ENCODE measurements around the gene RNU7-1.

Gene RNU7-1

DNA sequence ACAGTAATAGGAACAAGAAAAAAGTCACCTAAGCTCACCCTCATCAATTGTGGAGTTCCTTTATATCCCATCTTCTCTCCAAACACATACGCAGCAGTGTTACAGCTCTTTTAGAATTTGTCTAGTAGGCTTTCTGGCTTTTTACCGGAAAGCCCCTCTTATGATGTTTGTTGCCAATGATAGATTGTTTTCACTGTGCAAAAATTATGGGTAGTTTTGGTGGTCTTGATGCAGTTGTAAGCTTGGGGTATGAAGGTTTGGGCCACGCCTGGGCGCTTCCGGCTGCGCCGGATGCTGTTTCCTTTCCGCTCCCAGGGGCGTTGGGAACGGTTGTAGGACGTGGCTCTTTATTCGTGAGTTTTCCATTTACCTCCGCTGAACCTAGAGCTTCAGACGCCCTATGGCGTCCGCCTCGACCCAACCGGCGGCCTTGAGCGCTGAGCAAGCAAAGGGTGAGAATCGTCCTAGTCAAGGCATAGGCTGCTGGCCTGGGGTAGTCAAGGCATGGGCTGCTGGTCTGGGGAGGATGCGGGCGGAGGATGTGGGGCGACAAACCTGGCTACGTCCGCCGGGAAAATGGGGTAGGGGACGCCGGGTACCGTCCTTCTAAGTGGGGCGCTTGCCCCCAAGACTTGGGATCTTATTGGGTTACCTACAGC is at the start of gene RNU7-1, which contains the start of gene C12orf57:
TSS of gene RNU7-1 (plus strand) at position 95 of the 659 bp plus-strand sequence.
TSS of gene C12orf57 (plus strand) at position 301 of the 659 bp plus-strand sequence. CDS start at position 401, 100 bp downstream.
- no peaks in the 10 kb centered on the region for H4K20me1 ChIP-seq (ENCODE audit: insufficient read depth, low read length)
- H3K27ac ChIP-seq (ENCODE audit: low read length), result peak within 1 kb of the TSS; percentile 99
- peak within 1 kb of the TSS; percentile 58 to 88 for H3K4me3 ChIP-seq (ENCODE audit: low read depth in 1 of 2, low read length in 2 of 2)
- H3K27me3 ChIP-seq (ENCODE audit: insufficient read depth, low read length, poor library complexity), result no peaks in the 10 kb centered on the region
- H3K36me3 ChIP-seq (ENCODE audit: insufficient read depth, low read length), result peaks cover 45% of the 10 kb centered on the region
- ATAC-seq (ENCODE audit: insufficient read depth, low read depth), result peak; percentile 79
- H3K4me1 ChIP-seq (ENCODE audit: insufficient read depth, low read length), result peaks cover 44% of the 10 kb centered on the region
- H2AFZ ChIP-seq (ENCODE audit: low read depth, low read length), result peak within 1 kb of the TSS; percentile 91
- no peaks in the 10 kb centered on the region for H3K9me3 ChIP-seq (ENCODE audit: insufficient read depth, low read length, severe bottlenecking)
- DNase-seq, result peak; percentile 92
- TF ChIP-seq, protein P1, sequence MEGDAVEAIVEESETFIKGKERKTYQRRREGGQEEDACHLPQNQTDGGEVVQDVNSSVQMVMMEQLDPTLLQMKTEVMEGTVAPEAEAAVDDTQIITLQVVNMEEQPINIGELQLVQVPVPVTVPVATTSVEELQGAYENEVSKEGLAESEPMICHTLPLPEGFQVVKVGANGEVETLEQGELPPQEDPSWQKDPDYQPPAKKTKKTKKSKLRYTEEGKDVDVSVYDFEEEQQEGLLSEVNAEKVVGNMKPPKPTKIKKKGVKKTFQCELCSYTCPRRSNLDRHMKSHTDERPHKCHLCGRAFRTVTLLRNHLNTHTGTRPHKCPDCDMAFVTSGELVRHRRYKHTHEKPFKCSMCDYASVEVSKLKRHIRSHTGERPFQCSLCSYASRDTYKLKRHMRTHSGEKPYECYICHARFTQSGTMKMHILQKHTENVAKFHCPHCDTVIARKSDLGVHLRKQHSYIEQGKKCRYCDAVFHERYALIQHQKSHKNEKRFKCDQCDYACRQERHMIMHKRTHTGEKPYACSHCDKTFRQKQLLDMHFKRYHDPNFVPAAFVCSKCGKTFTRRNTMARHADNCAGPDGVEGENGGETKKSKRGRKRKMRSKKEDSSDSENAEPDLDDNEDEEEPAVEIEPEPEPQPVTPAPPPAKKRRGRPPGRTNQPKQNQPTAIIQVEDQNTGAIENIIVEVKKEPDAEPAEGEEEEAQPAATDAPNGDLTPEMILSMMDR (IDR thresholded peaks at IDR 0.05; ENCODE audit: borderline replicate concordance, extremely low read depth, low read length, poor library complexity, severe bottlenecking), result no peak
- no peak for TF ChIP-seq EZH2 (IDR thresholded peaks at IDR 0.05; ENCODE audit: borderline replicate concordance, low read depth, low read length, severe bottlenecking)
- peak within 1 kb of the TSS; percentile 94 for H3K4me2 ChIP-seq (ENCODE audit: insufficient read depth, low read length)
- peaks cover 15% of the 10 kb centered on the region for H3K79me2 ChIP-seq (ENCODE audit: insufficient read depth, low read length)
- peak within 1 kb of the TSS; percentile 93 for H3K9ac ChIP-seq (ENCODE audit: low read depth, low read length)

DNA sequence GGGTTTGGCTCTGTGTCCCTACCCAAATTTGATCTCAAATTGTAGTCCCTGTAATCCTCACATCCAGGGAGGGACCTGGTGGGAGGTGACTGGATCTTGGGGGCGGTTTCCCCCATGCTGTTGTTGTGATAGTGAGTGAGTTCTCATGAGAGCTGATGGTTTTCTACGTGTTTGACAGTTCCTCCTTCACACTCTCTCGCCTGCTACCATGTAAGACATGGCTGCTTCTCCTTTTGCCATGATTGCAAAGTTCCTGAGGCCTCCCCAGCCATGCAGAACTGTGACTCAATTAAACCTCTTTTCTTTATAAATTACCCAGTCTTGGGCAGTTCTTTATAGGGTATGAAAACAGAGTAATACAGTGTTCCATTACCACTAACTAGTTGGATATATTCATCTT is 49.3 kb upstream of the RNU7-1 start:
- Histone ChIP-seq H3K27me3 (ENCODE audit: insufficient read depth, low read length, poor library complexity) (no peaks in the 10 kb centered on the region), H3K4me2 (ENCODE audit: insufficient read depth, low read length) (no peak overlapping the region), H3K9ac (ENCODE audit: low read depth, low read length) (no peak overlapping the region), H3K36me3 (ENCODE audit: insufficient read depth, low read length) (no peaks in the 10 kb centered on the region), H3K27ac (ENCODE audit: low read length) (no peak overlapping the region), H4K20me1 (ENCODE audit: insufficient read depth, low read length) (no peaks in the 10 kb centered on the region), H2AFZ (ENCODE audit: low read depth, low read length) (no peak overlapping the region), H3K9me3 (ENCODE audit: insufficient read depth, low read length, severe bottlenecking) (no peaks in the 10 kb centered on the region), H3K4me3 (ENCODE audit: low read depth in 1 of 2, low read length in 2 of 2) (no peak overlapping the region), H3K79me2 (ENCODE audit: insufficient read depth, low read length) (peaks cover 6% of the 10 kb centered on the region; the same call in 1 of the 2 replicates), H3K4me1 (ENCODE audit: insufficient read depth, low read length) (peaks cover 23% of the 10 kb centered on the region)
- no peak for DNase-seq
- no peak for ATAC-seq (ENCODE audit: insufficient read depth, low read depth)
- TF ChIP-seq, protein P1 (IDR thresholded peaks at IDR 0.05; ENCODE audit: borderline replicate concordance, extremely low read depth, low read length, poor library complexity, severe bottlenecking), result no peak
- no peak for TF ChIP-seq EZH2 (IDR thresholded peaks at IDR 0.05; ENCODE audit: borderline replicate concordance, low read depth, low read length, severe bottlenecking)

DNA sequence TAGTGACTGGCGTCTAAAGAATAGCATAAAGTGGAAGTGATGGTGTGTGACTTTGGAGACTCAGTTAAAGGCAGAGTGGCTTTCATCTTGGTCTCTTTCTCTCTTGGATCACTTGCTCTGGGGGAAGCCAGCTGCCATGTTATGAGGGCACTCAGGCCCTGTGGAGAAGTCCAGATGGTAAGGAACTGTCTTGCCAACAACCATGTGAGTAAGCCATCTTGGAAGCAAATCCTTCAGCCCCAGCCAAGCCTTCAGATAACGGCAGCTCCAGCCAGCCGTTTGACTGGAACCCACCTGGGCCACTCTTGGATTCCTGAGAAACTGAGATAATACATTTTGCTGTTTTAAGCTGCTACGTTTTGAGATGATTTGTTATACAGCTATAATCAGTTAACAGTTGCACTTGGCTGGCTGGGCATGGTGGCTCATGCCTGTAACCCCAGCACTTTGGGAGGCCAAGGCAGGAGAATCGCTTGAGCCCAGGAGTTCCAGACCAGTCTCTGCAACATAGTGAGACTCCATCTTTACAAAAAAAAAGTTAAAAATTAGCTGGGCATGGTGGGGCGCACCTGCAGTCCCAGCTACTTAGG is 46.7 kb upstream of the RNU7-1 start:
- Histone ChIP-seq H3K27ac (ENCODE audit: low read length) (no peak overlapping the region), H4K20me1 (ENCODE audit: insufficient read depth, low read length) (no peaks in the 10 kb centered on the region), H3K79me2 (ENCODE audit: insufficient read depth, low read length) (no peaks in the 10 kb centered on the region), H2AFZ (ENCODE audit: low read depth, low read length) (no peak overlapping the region), H3K27me3 (ENCODE audit: insufficient read depth, low read length, poor library complexity) (no peaks in the 10 kb centered on the region), H3K4me1 (ENCODE audit: insufficient read depth, low read length) (peaks cover 8% of the 10 kb centered on the region), H3K9ac (ENCODE audit: low read depth, low read length) (no peak overlapping the region), H3K36me3 (ENCODE audit: insufficient read depth, low read length) (no peaks in the 10 kb centered on the region), H3K9me3 (ENCODE audit: insufficient read depth, low read length, severe bottlenecking) (no peaks in the 10 kb centered on the region), H3K4me2 (ENCODE audit: insufficient read depth, low read length) (no peak overlapping the region), H3K4me3 (ENCODE audit: low read depth in 1 of 2, low read length in 2 of 2) (no peak overlapping the region)
- ATAC-seq (ENCODE audit: insufficient read depth, low read depth) (no peak), DNase-seq (no peak)
- TF ChIP-seq, protein P1 (IDR thresholded peaks at IDR 0.05; ENCODE audit: borderline replicate concordance, extremely low read depth, low read length, poor library complexity, severe bottlenecking), result no peak
- TF ChIP-seq EZH2 (IDR thresholded peaks at IDR 0.05; ENCODE audit: borderline replicate concordance, low read depth, low read length, severe bottlenecking), result no peak
